ENCODE measurements around the gene RGMA.

GRCh38 chr15:93033434-93034045, 55.5 kb downstream of the RGMA start:
- TF ChIP-seq POLR2AphosphoS5 (IDR thresholded peaks at IDR 0.05; ENCODE audit: insufficient read depth, low read depth, low read length), result no peak
- TF ChIP-seq EZH2 (IDR thresholded peaks at IDR 0.05; ENCODE audit: borderline replicate concordance, low read depth, low read length, severe bottlenecking), result no peak
- no peak for TF ChIP-seq POLR2A (IDR thresholded peaks at IDR 0.05; ENCODE audit: low read depth, low read length)
- TF ChIP-seq CTCF (IDR thresholded peaks at IDR 0.05; ENCODE audit: extremely low read depth in 1 of 2, insufficient read depth in 1 of 2, low read depth in 1 of 2, low read length in 2 of 2), result no peak
